Measurements from ENCODE around the gene TFPT.
"Not testable (repeated sequence)": the region's sequence is repeated elsewhere in the genome, so short reads cannot be mapped to it uniquely, and the experiment has no call there.

TFPT gene

GRCh38 chr19:54105796-54106195 lies 9.7 kb downstream of the TFPT start:
- H3K4me3 ChIP-seq (ENCODE audit: low read depth, low read length): no peak overlapping the region
- no peak for DNase-seq (ENCODE audit: low read depth)
- no peak for TF ChIP-seq CTCF (IDR thresholded peaks at IDR 0.05; ENCODE audit: low read depth, low read length, missing control alignments)

DNA sequence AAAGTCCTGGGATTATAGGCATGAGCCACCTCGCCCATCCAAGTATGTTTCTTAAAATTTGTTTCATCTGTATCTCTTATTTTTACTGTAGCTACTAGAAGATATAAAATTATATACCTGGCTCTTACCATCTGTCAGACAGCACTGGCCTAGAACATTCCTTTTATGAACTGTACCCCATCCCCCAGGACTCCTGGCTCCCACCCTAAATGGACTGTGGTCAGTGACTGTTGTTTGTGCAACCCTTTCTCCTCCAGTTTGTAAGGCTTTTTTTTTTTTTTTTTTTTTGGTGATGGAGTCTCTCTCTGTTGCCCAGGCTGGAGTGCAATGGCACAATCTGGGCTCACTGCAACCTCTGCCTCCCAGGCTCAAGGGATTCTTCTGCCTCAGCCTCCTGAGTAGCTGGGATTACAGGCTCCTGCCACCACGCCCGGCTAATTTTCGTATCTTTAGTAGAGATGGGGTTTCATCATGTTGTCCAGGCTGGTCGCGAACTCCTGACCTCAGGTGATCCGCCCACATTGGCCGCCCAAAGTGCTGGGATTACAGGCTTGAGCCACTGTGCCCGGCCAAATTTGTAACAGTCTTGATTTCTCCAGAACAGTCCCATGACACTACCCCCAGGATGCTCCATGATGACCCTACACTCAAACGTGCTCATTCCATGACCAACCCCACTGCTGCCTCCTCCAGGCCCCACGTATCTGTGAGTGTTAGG lies 10.3 kb downstream of the TFPT start:
- H3K4me3 ChIP-seq (ENCODE audit: low read depth, low read length): no peak overlapping the region
- no peak for TF ChIP-seq CTCF (IDR thresholded peaks at IDR 0.05; ENCODE audit: low read depth, low read length, missing control alignments)
- no peak for DNase-seq (ENCODE audit: low read depth)

DNA sequence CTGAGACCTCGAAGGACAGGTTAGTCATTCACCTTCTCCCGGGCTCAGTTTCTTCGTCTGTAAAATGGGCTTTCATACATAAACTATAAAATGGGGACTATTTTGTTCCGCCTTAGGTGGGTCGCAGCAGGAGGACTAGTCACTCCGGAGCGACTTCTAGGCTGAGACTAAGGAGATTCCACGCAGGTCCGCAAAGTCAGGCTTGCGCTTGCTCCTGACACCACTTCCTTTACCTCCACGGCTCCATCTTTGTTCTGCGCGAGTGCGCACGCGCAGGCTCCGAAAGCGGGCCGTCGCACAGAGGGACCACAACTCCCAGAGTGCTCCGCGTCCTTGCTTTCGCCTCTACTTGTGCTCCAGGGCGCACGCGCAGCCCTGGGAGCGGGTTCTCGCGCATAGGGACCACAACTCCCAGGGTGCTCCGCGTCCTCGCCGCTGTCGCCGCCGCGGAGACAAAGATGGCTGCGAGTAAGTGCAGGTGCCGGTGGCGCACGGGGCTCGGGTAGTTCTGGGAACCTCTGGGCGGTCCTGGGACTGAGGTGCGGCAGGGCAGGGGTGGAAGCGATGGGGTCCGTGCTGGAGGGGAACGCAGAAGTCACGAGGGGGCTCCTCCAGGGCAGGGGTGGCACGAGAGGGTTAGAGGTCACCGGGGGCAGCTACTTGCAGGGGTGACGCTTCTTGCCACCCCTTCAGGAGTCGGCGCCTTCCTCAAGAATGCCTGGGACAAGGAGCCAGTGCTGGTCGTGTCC lies 12.9 kb downstream of the TFPT start, which contains the start of gene NDUFA3:
Gene NDUFA3 (plus strand): TSS at position 435 of the 749 bp plus-strand sequence. CDS start 24 bp downstream, at position 459.
- peak; percentile 96 for DNase-seq (ENCODE audit: low read depth)
- no peak for TF ChIP-seq CTCF (IDR thresholded peaks at IDR 0.05; ENCODE audit: low read depth, low read length, missing control alignments)
- peak within 1 kb of the TSS; percentile 81 for H3K4me3 ChIP-seq (ENCODE audit: low read depth, low read length)

GRCh38 chr19:54100561-54100960 lies 14.9 kb downstream of the TFPT start, which contains the start of gene OSCAR:
Gene OSCAR (minus strand): TSS chr19:54100803. CDS start chr19:54100792, 11 bp downstream.
- no peak for TF ChIP-seq CTCF (IDR thresholded peaks at IDR 0.05; ENCODE audit: low read depth, low read length, missing control alignments)
- no peak within 1 kb of the TSS for H3K4me3 ChIP-seq (ENCODE audit: low read depth, low read length)
- DNase-seq (ENCODE audit: low read depth): no peak

DNA sequence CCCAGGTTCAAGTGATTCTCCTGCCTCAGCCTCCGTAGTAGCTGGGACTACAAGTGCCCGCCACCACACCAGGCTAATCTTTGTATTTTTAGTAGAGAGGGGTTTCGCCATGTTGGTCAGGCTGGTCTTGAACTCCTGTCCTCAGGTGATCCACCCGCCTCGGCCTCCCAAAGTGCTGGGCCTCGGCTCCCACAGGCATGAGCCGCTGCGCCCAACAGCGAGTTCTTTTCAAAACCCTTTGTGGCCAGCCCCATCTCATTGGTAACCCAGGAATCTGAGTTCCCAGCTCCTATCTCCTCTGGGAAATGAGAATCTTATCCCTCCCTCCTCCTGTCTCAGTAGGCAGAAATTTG lies 15.6 kb downstream of the TFPT start:
- DNase-seq (ENCODE audit: low read depth); H3K4me3 ChIP-seq (ENCODE audit: low read depth, low read length): not testable (repeated sequence)

- no peak for TF ChIP-seq CTCF (IDR thresholded peaks at IDR 0.05; ENCODE audit: low read depth, low read length, missing control alignments)
- DNase-seq (ENCODE audit: low read depth): no peak
- H3K4me3 ChIP-seq (ENCODE audit: low read depth, low read length): no peak overlapping the region
Observed at GRCh38 chr19:54099190-54099902, 16.1 kb downstream of the TFPT start.

- no peak for DNase-seq (ENCODE audit: low read depth)
- H3K4me3 ChIP-seq (ENCODE audit: low read depth, low read length): no peak overlapping the region
Observed at GRCh38 chr19:54096617-54097106, 18.8 kb downstream of the TFPT start.

DNA sequence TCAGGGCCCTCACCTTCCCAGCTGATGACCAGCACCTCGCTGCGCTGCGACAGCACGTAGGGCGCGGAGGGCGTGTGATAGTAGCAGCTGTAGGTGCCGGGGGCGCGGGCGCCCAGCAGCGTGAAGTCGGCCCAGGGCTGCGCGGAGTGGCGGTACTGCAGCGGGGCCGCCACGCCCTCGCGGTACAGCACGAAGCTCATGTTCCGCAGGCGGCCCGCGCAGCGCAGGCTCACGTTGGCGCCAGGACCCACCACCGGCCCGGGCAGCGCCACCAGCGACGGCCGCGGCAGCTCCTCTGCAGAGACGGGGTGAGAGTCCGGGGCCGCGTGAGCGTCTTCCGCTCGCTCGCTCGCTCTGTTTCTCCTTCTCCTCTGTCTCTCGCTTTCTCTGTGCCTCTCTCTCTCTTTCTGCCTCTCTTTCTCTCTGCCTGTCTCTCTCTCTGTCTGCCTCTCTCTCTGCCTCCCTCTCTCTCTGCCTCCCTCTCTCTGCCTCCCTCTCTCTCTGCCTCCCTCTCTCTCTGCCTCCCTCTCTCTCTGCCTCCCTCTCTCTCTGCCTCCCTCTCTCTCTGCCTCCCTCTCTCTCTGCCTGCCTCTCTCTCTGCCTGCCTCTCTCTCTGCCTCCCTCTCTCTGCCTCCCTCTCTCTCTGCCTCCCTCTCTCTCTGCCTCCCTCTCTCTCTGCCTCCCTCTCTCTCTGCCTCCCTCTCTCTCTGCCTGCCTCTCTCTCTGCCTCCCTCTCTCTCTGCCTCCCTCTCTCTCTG lies 19.4 kb downstream of the TFPT start:
- not testable (repeated sequence) for H3K4me3 ChIP-seq (ENCODE audit: low read depth, low read length); DNase-seq (ENCODE audit: low read depth)

More at GRCh38 chr19:54096617-54097106, 18.8 kb downstream of the TFPT start:
- TF ChIP-seq CTCF (IDR thresholded peaks at IDR 0.05; ENCODE audit: low read depth, low read length, missing control alignments): peak; percentile 10
